Measurements from ENCODE around the gene NDUFAF3. TPM values are rescaled to one million over a fixed set of nuclear protein-coding genes. Genes with fewer than 3 reads are reported as not detected.
A peak's percentile ranks its signal among the peaks of the same experiment; 100 is the strongest.
"Not testable (repeated sequence)": the region's sequence is repeated elsewhere in the genome, so short reads cannot be mapped to it uniquely, and the experiment has no call there.

NDUFAF3 gene
- total RNA-seq, 1 experiment from 2014 or later, result 91.0 TPM

DNA sequence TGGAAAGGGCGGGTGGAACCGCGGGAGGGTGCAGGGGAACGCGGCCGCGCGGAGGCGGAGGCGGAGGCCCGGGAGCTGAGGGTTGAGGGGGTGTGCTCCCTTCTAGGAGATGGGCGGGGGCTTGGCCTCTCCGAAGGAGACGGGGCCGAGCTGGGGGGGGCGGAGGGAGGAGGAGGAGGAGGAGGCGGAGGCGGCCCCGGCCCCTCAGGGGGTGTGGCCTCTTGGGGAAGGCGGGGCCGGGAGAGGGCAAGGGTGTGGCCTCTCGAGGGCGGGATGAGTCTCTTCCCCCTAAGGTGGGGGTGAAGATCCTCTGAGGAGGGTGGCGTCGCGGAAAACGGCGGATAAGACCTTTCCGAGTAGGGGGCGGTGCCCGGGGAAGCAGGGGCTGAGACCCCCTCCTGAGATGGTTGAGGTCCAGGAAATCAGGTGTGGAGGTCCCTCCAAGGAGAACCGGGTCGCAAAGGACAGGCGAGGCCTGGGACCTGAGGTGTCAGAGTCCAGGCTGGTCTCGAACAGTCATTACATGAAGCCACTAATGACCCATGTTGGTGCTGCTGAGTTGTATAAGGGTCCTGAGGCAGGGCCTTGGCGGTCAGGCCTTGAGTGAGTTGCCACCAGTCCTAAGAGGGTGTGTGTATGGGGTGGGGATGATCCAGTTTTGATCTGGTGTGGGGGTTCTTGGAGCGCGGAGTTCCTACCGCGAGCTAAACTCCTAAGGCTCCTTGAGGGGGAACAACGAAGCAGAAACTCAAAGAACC, 14.0 kb upstream of the NDUFAF3 start:
- intact Hi-C loops (cut with micrococcal nuclease), result loop anchor here (1.0 kb wide), 1 partner anchor 10 kb away; the partner anchor contains the start of gene DALRD3
- H3K4me2 ChIP-seq (ENCODE audit: low read length), result peak overlapping the region; percentile 91
- TF ChIP-seq, protein P1, sequence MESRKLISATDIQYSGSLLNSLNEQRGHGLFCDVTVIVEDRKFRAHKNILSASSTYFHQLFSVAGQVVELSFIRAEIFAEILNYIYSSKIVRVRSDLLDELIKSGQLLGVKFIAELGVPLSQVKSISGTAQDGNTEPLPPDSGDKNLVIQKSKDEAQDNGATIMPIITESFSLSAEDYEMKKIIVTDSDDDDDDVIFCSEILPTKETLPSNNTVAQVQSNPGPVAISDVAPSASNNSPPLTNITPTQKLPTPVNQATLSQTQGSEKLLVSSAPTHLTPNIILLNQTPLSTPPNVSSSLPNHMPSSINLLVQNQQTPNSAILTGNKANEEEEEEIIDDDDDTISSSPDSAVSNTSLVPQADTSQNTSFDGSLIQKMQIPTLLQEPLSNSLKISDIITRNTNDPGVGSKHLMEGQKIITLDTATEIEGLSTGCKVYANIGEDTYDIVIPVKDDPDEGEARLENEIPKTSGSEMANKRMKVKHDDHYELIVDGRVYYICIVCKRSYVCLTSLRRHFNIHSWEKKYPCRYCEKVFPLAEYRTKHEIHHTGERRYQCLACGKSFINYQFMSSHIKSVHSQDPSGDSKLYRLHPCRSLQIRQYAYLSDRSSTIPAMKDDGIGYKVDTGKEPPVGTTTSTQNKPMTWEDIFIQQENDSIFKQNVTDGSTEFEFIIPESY (IDR thresholded peaks at IDR 0.05; ENCODE audit: extremely low read depth, insufficient replicate concordance, low read length), result peak; percentile 5
- TF ChIP-seq CEBPB (IDR thresholded peaks at IDR 0.05; ENCODE audit: low read depth) (no peak), POLR2AphosphoS5 (IDR thresholded peaks at IDR 0.05; ENCODE audit: low read depth, low read length) (peak; percentile 34), ELF1 (IDR thresholded peaks at IDR 0.05; ENCODE audit: borderline replicate concordance, low read depth) (no peak)
- POLR2A ChIA-PET, result interaction anchor here (1.0 to 2.6 kb wide), 10 partner anchors 9 to 332 kb away, joined by 3 to 52 read pairs (median 14); partner anchors contain the start of genes DALRD3, IMPDH2, KLHDC8B and NDUFAF3
- peak overlapping the region; percentile 99 for H3K27ac ChIP-seq (ENCODE audit: low read depth, low read length)
- ATAC-seq, result peak; percentile 75
- peaks cover 3 to 26% of the 10 kb centered on the region in 2 experiments; a peak in 3 of 4 replicates for H3K4me1 ChIP-seq (ENCODE audit: control insufficient read depth in 1 of 2, insufficient read depth in 2 of 2, low read length in 2 of 2)
- H3K79me2 ChIP-seq (ENCODE audit: insufficient read depth, low read length), result peaks cover 55% of the 10 kb centered on the region
- peak overlapping the region; percentile 99 for H3K9ac ChIP-seq (ENCODE audit: low read length)
- DNase-seq (ENCODE audit: low read depth, low spot score), result peak; percentile 72
- peak overlapping the region; percentile 72 to 86 for H3K4me3 ChIP-seq (replicated peaks in 1 of 2; ENCODE audit: low read depth in 1 of 2, low read length in 2 of 2)
- no peak overlapping the region for H2AFZ ChIP-seq (ENCODE audit: low read depth, low read length, poor library complexity, severe bottlenecking)
- no peaks in the 10 kb centered on the region for H3K9me2 ChIP-seq (ENCODE audit: insufficient read depth)
- TSS peak; percentile 30 for BruUV-seq (replicated peaks)
- H3K27me3 ChIP-seq (ENCODE audit: insufficient read depth, low read length), result no peaks in the 10 kb centered on the region
- no peaks in the 10 kb centered on the region for H3K9me3 ChIP-seq (ENCODE audit: control insufficient read depth in 1 of 2, insufficient read depth in 1 of 2, low read depth in 1 of 2, low read length in 2 of 2)
- CTCF ChIA-PET, result interaction anchor here (0.9 to 3.2 kb wide), 8 partner anchors 10 to 289 kb away, joined by 3 to 42 read pairs (median 6); partner anchors contain the start of genes DALRD3, NDUFAF3, P4HTM and QRICH1
- H3K36me3 ChIP-seq (ENCODE audit: control insufficient read depth in 1 of 2, insufficient read depth in 2 of 2, low read length in 2 of 2), result peaks cover 6 to 9% of the 10 kb centered on the region in 2 experiments; a peak in 3 of 4 replicates
- RAD21 ChIA-PET (ENCODE audit: low non-redundant PET in 1 of 2, low total read pairs in 2 of 2, uncharacterized antibody in 2 of 2, unreplicated experiment in 2 of 2), result interaction anchor here (0.6 to 1.9 kb wide), 4 partner anchors 20 to 441 kb away, joined by 4 to 8 read pairs (median 6); partner anchors contain the start of gene QRICH1 (in 1 of the 2)
- no peaks in the 10 kb centered on the region for H4K20me1 ChIP-seq (ENCODE audit: insufficient read depth)

DNA sequence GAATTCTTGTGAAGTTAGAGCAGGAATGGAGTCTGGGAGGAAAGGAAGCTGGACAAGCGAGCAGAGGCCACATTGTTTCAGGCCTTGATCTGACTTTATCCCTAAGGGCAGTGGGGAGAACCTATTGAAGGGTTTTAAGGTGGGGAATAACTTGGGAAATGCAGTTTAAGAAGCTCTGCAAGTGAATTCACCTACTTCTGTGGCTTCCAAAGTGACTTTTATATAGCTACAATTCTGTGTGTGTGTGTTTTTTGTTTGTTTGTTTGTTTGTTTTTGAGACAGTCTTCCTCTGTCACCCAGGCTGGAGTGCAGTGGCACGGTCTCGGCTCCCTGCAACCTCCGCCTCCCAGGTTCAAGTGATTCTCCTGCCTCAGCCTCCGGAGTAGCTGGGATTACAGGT, 13.3 kb upstream of the NDUFAF3 start:
- peaks cover 3 to 26% of the 10 kb centered on the region in 2 experiments; a peak in 3 of 4 replicates for H3K4me1 ChIP-seq (ENCODE audit: control insufficient read depth in 1 of 2, insufficient read depth in 2 of 2, low read length in 2 of 2)
- H2AFZ ChIP-seq (ENCODE audit: low read depth, low read length, poor library complexity, severe bottlenecking); H3K9me2 ChIP-seq (ENCODE audit: insufficient read depth); ATAC-seq; H4K20me1 ChIP-seq (ENCODE audit: insufficient read depth); RAD21 ChIA-PET (ENCODE audit: low non-redundant PET in 1 of 2, low total read pairs in 2 of 2, uncharacterized antibody in 2 of 2, unreplicated experiment in 2 of 2); intact Hi-C loops (cut with micrococcal nuclease); H3K9me3 ChIP-seq (ENCODE audit: control insufficient read depth in 1 of 2, insufficient read depth in 1 of 2, low read depth in 1 of 2, low read length in 2 of 2); BruUV-seq (replicated peaks); DNase-seq (ENCODE audit: low read depth, low spot score); H3K27me3 ChIP-seq (ENCODE audit: insufficient read depth, low read length): not testable (repeated sequence)
- H3K4me2 ChIP-seq (ENCODE audit: low read length), result peak overlapping the region; percentile 91
- H3K27ac ChIP-seq (ENCODE audit: low read depth, low read length), result peak overlapping the region; percentile 99
- peak overlapping the region; percentile 99 for H3K9ac ChIP-seq (ENCODE audit: low read length)
- CTCF ChIA-PET, result interaction anchor here (0.9 to 3.2 kb wide), 2 partner anchors 13 to 269 kb away, joined by 3 to 27 read pairs; partner anchors contain the start of gene NDUFAF3
- peaks cover 6 to 13% of the 10 kb centered on the region in 2 experiments; a peak in 3 of 4 replicates for H3K36me3 ChIP-seq (ENCODE audit: control insufficient read depth in 1 of 2, insufficient read depth in 2 of 2, low read length in 2 of 2)
- peak overlapping the region; percentile 72 to 86 for H3K4me3 ChIP-seq (replicated peaks in 1 of 2; ENCODE audit: low read depth in 1 of 2, low read length in 2 of 2)
- POLR2A ChIA-PET, result interaction anchor here (1.0 to 2.5 kb wide), 3 partner anchors 8 to 21 kb away, joined by 3 to 39 read pairs (median 6); partner anchors contain the start of genes DALRD3, IMPDH2 and NDUFAF3
- peaks cover 62% of the 10 kb centered on the region for H3K79me2 ChIP-seq (ENCODE audit: insufficient read depth, low read length)

Measured in HCT116 (cell line).